GM18520 (cell line): ENCODE results near the gene STXBP5L.
A peak's percentile ranks its signal among the peaks of the same experiment; 100 is the strongest.
"Not testable (repeated sequence)": the region's sequence is repeated elsewhere in the genome, so short reads cannot be mapped to it uniquely, and the experiment has no call there.

Source experiments
- ATAC-seq: cut with Tn5 transposase; IDR thresholded peaks from one replicate; pipeline ENCODE4 v1.9.1; 2021; ENCODE audit not compliant: unreplicated experiment

The STXBP5L gene

GRCh38 chr3:120908030-120908794 lies at the start of gene STXBP5L:
TSS of gene STXBP5L (plus strand) at chr3:120908205. CDS start at chr3:120909579, 1,374 bp downstream.
- peak; percentile 84 for ATAC-seq

- ATAC-seq, result no peak
Measured at GRCh38 chr3:120858521-120858920, 49.5 kb upstream of the STXBP5L start.

GRCh38 chr3:120864541-120864940 lies 43.5 kb upstream of the STXBP5L start:
- no peak for ATAC-seq

- no peak for ATAC-seq
Measured at GRCh38 chr3:120875507-120875906, 32.5 kb upstream of the STXBP5L start.

- no peak for ATAC-seq
Measured at GRCh38 chr3:120875989-120876388, 32.0 kb upstream of the STXBP5L start.

- ATAC-seq, result no peak
Measured at GRCh38 chr3:120879411-120879810, 28.6 kb upstream of the STXBP5L start.

GRCh38 chr3:120892921-120893320 lies 15.1 kb upstream of the STXBP5L start:
- ATAC-seq, result no peak

GRCh38 chr3:120894316-120895057 lies 13.5 kb upstream of the STXBP5L start:
- no peak for ATAC-seq

- ATAC-seq, result not testable (repeated sequence)
Measured at GRCh38 chr3:120901716-120902115, 6.3 kb upstream of the STXBP5L start.

- ATAC-seq, result no peak
Measured at GRCh38 chr3:120903221-120903620, 4.8 kb upstream of the STXBP5L start.

- no peak for ATAC-seq
Measured at GRCh38 chr3:120907659-120908029, 361 bp upstream of the STXBP5L start.

- ATAC-seq, result no peak
Measured at GRCh38 chr3:120908795-120909601, 993 bp downstream of the STXBP5L start.

GRCh38 chr3:120909602-120909878 lies 1.5 kb downstream of the STXBP5L start:
- no peak for ATAC-seq

- no peak for ATAC-seq
Measured at GRCh38 chr3:120926146-120926545, 18.1 kb downstream of the STXBP5L start.

GRCh38 chr3:120928991-120929390 lies 21.0 kb downstream of the STXBP5L start:
- no peak for ATAC-seq

GRCh38 chr3:120931593-120931992 lies 23.6 kb downstream of the STXBP5L start:
- no peak for ATAC-seq

GRCh38 chr3:120956143-120956542 lies 48.1 kb downstream of the STXBP5L start:
- no peak for ATAC-seq

GRCh38 chr3:120982608-120983320 lies 74.8 kb downstream of the STXBP5L start:
- ATAC-seq, result no peak

GRCh38 chr3:120983321-120983665 lies 75.3 kb downstream of the STXBP5L start:
- ATAC-seq, result no peak

- no peak for ATAC-seq
Measured at GRCh38 chr3:120983841-120984240, 75.8 kb downstream of the STXBP5L start.

GRCh38 chr3:120985242-120985641 lies 77.2 kb downstream of the STXBP5L start:
- ATAC-seq, result no peak
